Activated T-cell treated with anti-CD3 and anti-CD28 coated beads for 48 hours (primary cell): ENCODE data around the gene STK38L.

Source experiments
- DNase-seq: peaks from one replicate; pipeline ENCODE4 v3.0.0-alpha.2; 2020; ENCODE audit warnings: low read depth

STK38L gene

GRCh38 chr12:27319409-27319808, 75.3 kb downstream of the STK38L start:
- no peak for DNase-seq

GRCh38 chr12:27319848-27320247, 75.8 kb downstream of the STK38L start:
- DNase-seq, result no peak

- DNase-seq, result no peak
Observed at GRCh38 chr12:27324530-27324929, 80.4 kb downstream of the STK38L start.

GRCh38 chr12:27330846-27331245, 86.8 kb downstream of the STK38L start:
- no peak for DNase-seq

GRCh38 chr12:27331291-27331926, 87.3 kb downstream of the STK38L start:
- no peak for DNase-seq

GRCh38 chr12:27331927-27332324, 87.8 kb downstream of the STK38L start:
- no peak for DNase-seq

GRCh38 chr12:27332407-27332713, 88.3 kb downstream of the STK38L start:
- DNase-seq, result no peak

- DNase-seq, result peak; percentile 44
Observed at GRCh38 chr12:27332714-27333402, 88.8 kb downstream of the STK38L start, which contains the start of gene BMAL2. Gene BMAL2, plus strand, starts transcription at chr12:27332836. Its CDS starts 237 bp downstream, at chr12:27333073.

GRCh38 chr12:27333403-27334009, 89.4 kb downstream of the STK38L start:
- peak; percentile 43 for DNase-seq

GRCh38 chr12:27334042-27334720, 90.1 kb downstream of the STK38L start:
- no peak for DNase-seq

- no peak for DNase-seq
Observed at GRCh38 chr12:27334721-27335082, 90.6 kb downstream of the STK38L start.

- no peak for DNase-seq
Observed at GRCh38 chr12:27335364-27336281, 91.5 kb downstream of the STK38L start.

GRCh38 chr12:27336282-27336653, 92.2 kb downstream of the STK38L start:
- DNase-seq, result no peak

GRCh38 chr12:27337376-27337775, 93.3 kb downstream of the STK38L start:
- no peak for DNase-seq

GRCh38 chr12:27338473-27338872, 94.4 kb downstream of the STK38L start:
- DNase-seq, result no peak

GRCh38 chr12:27340971-27341370, 96.9 kb downstream of the STK38L start:
- DNase-seq, result no peak

- DNase-seq, result no peak
Observed at GRCh38 chr12:27342536-27342935, 98.5 kb downstream of the STK38L start.

GRCh38 chr12:27343255-27344000, 99.3 kb downstream of the STK38L start:
- DNase-seq, result no peak

- no peak for DNase-seq
Observed at GRCh38 chr12:27344246-27344645, 100.2 kb downstream of the STK38L start.

- DNase-seq, result no peak
Observed at GRCh38 chr12:27344760-27345159, 100.7 kb downstream of the STK38L start.

GRCh38 chr12:27345376-27345775, 101.3 kb downstream of the STK38L start:
- no peak for DNase-seq
